Measurements from ENCODE around the gene IRF8. TPM values are rescaled to one million over a fixed set of nuclear protein-coding genes. Genes with fewer than 3 reads are reported as not detected.
"Not testable (repeated sequence)": the region's sequence is repeated elsewhere in the genome, so short reads cannot be mapped to it uniquely, and the experiment has no call there.

The IRF8 gene
- total RNA-seq, 1 donor from 2014 or later, result 19.8 TPM

- no peaks in the 10 kb centered on the region for H3K36me3 ChIP-seq (ENCODE audit: control insufficient read depth in 3 of 3, insufficient read depth in 3 of 3, low read length in 3 of 3)
- H3K27me3 ChIP-seq (ENCODE audit: control insufficient read depth in 3 of 3, insufficient read depth in 3 of 3, low read length in 3 of 3), result peaks cover 10 to 31% (median 13%) of the 10 kb centered on the region in 3 donors
- peaks cover 0 to 4% (median 3%) of the 10 kb centered on the region in 3 donors for H3K4me1 ChIP-seq (ENCODE audit: control insufficient read depth in 3 of 3, insufficient read depth in 3 of 3, low read length in 3 of 3)
- H3K27ac ChIP-seq (ENCODE audit: low read depth, low read length), result no peak overlapping the region
- H3K9ac ChIP-seq (ENCODE audit: low read depth in 1 of 3, low read length in 3 of 3), result no peak overlapping the region
- no peak overlapping the region for H3K4me3 ChIP-seq (ENCODE audit: low read length in 3 of 3)
- peaks cover 0 to 7% (median 0%) of the 10 kb centered on the region in 3 donors for H3K9me3 ChIP-seq (ENCODE audit: control insufficient read depth in 3 of 3, low read length in 3 of 3)
These were observed 41.6 kb upstream of the IRF8 start for GRCh38 chr16:85857406-85857805.

GRCh38 chr16:85858571-85858970, 40.4 kb upstream of the IRF8 start:
- not testable (repeated sequence) for H3K27ac ChIP-seq (ENCODE audit: low read depth, low read length); H3K4me1 ChIP-seq (ENCODE audit: control insufficient read depth in 3 of 3, insufficient read depth in 3 of 3, low read length in 3 of 3); H3K36me3 ChIP-seq (ENCODE audit: control insufficient read depth in 3 of 3, insufficient read depth in 3 of 3, low read length in 3 of 3); H3K4me3 ChIP-seq (ENCODE audit: low read length in 3 of 3); H3K9me3 ChIP-seq (ENCODE audit: control insufficient read depth in 3 of 3, low read length in 3 of 3); H3K9ac ChIP-seq (ENCODE audit: low read depth in 1 of 3, low read length in 3 of 3)
- H3K27me3 ChIP-seq (ENCODE audit: control insufficient read depth in 3 of 3, insufficient read depth in 3 of 3, low read length in 3 of 3), result peaks cover 10 to 35% (median 13%) of the 10 kb centered on the region in 3 donors

GRCh38 chr16:85858984-85859817, 39.8 kb upstream of the IRF8 start:
- Histone ChIP-seq H3K9ac (ENCODE audit: low read depth in 1 of 3, low read length in 3 of 3) (no peak overlapping the region), H3K9me3 (ENCODE audit: control insufficient read depth in 3 of 3, low read length in 3 of 3) (peaks cover 0 to 7% (median 0%) of the 10 kb centered on the region in 3 donors), H3K27ac (ENCODE audit: low read depth, low read length) (no peak overlapping the region), H3K4me3 (ENCODE audit: low read length in 3 of 3) (no peak overlapping the region), H3K36me3 (ENCODE audit: control insufficient read depth in 3 of 3, insufficient read depth in 3 of 3, low read length in 3 of 3) (no peaks in the 10 kb centered on the region), H3K4me1 (ENCODE audit: control insufficient read depth in 3 of 3, insufficient read depth in 3 of 3, low read length in 3 of 3) (peaks cover 0 to 9% (median 3%) of the 10 kb centered on the region in 3 donors), H3K27me3 (ENCODE audit: control insufficient read depth in 3 of 3, insufficient read depth in 3 of 3, low read length in 3 of 3) (peaks cover 10 to 32% (median 13%) of the 10 kb centered on the region in 3 donors)

GRCh38 chr16:85859818-85860125, 39.2 kb upstream of the IRF8 start:
- Histone ChIP-seq H3K9me3 (ENCODE audit: control insufficient read depth in 3 of 3, low read length in 3 of 3) (peaks cover 0 to 3% (median 0%) of the 10 kb centered on the region in 3 donors), H3K27me3 (ENCODE audit: control insufficient read depth in 3 of 3, insufficient read depth in 3 of 3, low read length in 3 of 3) (peaks cover 10 to 31% (median 13%) of the 10 kb centered on the region in 3 donors), H3K36me3 (ENCODE audit: control insufficient read depth in 3 of 3, insufficient read depth in 3 of 3, low read length in 3 of 3) (no peaks in the 10 kb centered on the region), H3K4me3 (ENCODE audit: low read length in 3 of 3) (no peak overlapping the region), H3K9ac (ENCODE audit: low read depth in 1 of 3, low read length in 3 of 3) (no peak overlapping the region), H3K4me1 (ENCODE audit: control insufficient read depth in 3 of 3, insufficient read depth in 3 of 3, low read length in 3 of 3) (peaks cover 0 to 9% (median 3%) of the 10 kb centered on the region in 3 donors), H3K27ac (ENCODE audit: low read depth, low read length) (no peak overlapping the region)

GRCh38 chr16:85860413-85861094, 38.4 kb upstream of the IRF8 start:
- Histone ChIP-seq H3K4me3 (ENCODE audit: low read length in 3 of 3) (no peak overlapping the region), H3K4me1 (ENCODE audit: control insufficient read depth in 3 of 3, insufficient read depth in 3 of 3, low read length in 3 of 3) (peaks cover 0 to 9% (median 3%) of the 10 kb centered on the region in 3 donors), H3K9me3 (ENCODE audit: control insufficient read depth in 3 of 3, low read length in 3 of 3) (no peaks in the 10 kb centered on the region), H3K27ac (ENCODE audit: low read depth, low read length) (no peak overlapping the region), H3K36me3 (ENCODE audit: control insufficient read depth in 3 of 3, insufficient read depth in 3 of 3, low read length in 3 of 3) (no peaks in the 10 kb centered on the region), H3K9ac (ENCODE audit: low read depth in 1 of 3, low read length in 3 of 3) (no peak overlapping the region), H3K27me3 (ENCODE audit: control insufficient read depth in 3 of 3, insufficient read depth in 3 of 3, low read length in 3 of 3) (peaks cover 10 to 31% (median 13%) of the 10 kb centered on the region in 3 donors)

GRCh38 chr16:85861095-85861825, 37.7 kb upstream of the IRF8 start:
- Histone ChIP-seq H3K4me1 (ENCODE audit: control insufficient read depth in 3 of 3, insufficient read depth in 3 of 3, low read length in 3 of 3) (peaks cover 0 to 9% (median 3%) of the 10 kb centered on the region in 3 donors), H3K4me3 (ENCODE audit: low read length in 3 of 3) (no peak overlapping the region), H3K36me3 (ENCODE audit: control insufficient read depth in 3 of 3, insufficient read depth in 3 of 3, low read length in 3 of 3) (no peaks in the 10 kb centered on the region), H3K9me3 (ENCODE audit: control insufficient read depth in 3 of 3, low read length in 3 of 3) (no peaks in the 10 kb centered on the region), H3K27me3 (ENCODE audit: control insufficient read depth in 3 of 3, insufficient read depth in 3 of 3, low read length in 3 of 3) (peaks cover 6 to 31% (median 13%) of the 10 kb centered on the region in 3 donors), H3K27ac (ENCODE audit: low read depth, low read length) (no peak overlapping the region), H3K9ac (ENCODE audit: low read depth in 1 of 3, low read length in 3 of 3) (no peak overlapping the region)

GRCh38 chr16:85862476-85863383, 36.2 kb upstream of the IRF8 start:
- Histone ChIP-seq H3K9me3 (ENCODE audit: control insufficient read depth in 3 of 3, low read length in 3 of 3) (peaks cover 0 to 2% (median 0%) of the 10 kb centered on the region in 3 donors), H3K27me3 (ENCODE audit: control insufficient read depth in 3 of 3, insufficient read depth in 3 of 3, low read length in 3 of 3) (peaks cover 3 to 25% (median 16%) of the 10 kb centered on the region in 3 donors)

GRCh38 chr16:85863384-85863774, 35.6 kb upstream of the IRF8 start:
- Histone ChIP-seq H3K36me3 (ENCODE audit: control insufficient read depth in 3 of 3, insufficient read depth in 3 of 3, low read length in 3 of 3) (no peaks in the 10 kb centered on the region), H3K27ac (ENCODE audit: low read depth, low read length) (no peak overlapping the region), H3K4me1 (ENCODE audit: control insufficient read depth in 3 of 3, insufficient read depth in 3 of 3, low read length in 3 of 3) (peaks cover 0 to 9% (median 3%) of the 10 kb centered on the region in 3 donors), H3K9ac (ENCODE audit: low read depth in 1 of 3, low read length in 3 of 3) (no peak overlapping the region), H3K4me3 (ENCODE audit: low read length in 3 of 3) (no peak overlapping the region), H3K9me3 (ENCODE audit: control insufficient read depth in 3 of 3, low read length in 3 of 3) (peaks cover 0 to 5% (median 0%) of the 10 kb centered on the region in 3 donors), H3K27me3 (ENCODE audit: control insufficient read depth in 3 of 3, insufficient read depth in 3 of 3, low read length in 3 of 3) (peaks cover 3 to 23% (median 17%) of the 10 kb centered on the region in 3 donors)

More at GRCh38 chr16:85862476-85863383, 36.2 kb upstream of the IRF8 start:
- no peak overlapping the region for H3K4me3 ChIP-seq (ENCODE audit: low read length in 3 of 3)
- H3K4me1 ChIP-seq (ENCODE audit: control insufficient read depth in 3 of 3, insufficient read depth in 3 of 3, low read length in 3 of 3), result peaks cover 0 to 9% (median 3%) of the 10 kb centered on the region in 3 donors
- H3K36me3 ChIP-seq (ENCODE audit: control insufficient read depth in 3 of 3, insufficient read depth in 3 of 3, low read length in 3 of 3), result no peaks in the 10 kb centered on the region
- no peak overlapping the region for H3K27ac ChIP-seq (ENCODE audit: low read depth, low read length)
- H3K9ac ChIP-seq (ENCODE audit: low read depth in 1 of 3, low read length in 3 of 3), result no peak overlapping the region

GRCh38 chr16:85864965-85865364, 34.0 kb upstream of the IRF8 start:
- Histone ChIP-seq H3K9me3 (ENCODE audit: control insufficient read depth in 3 of 3, low read length in 3 of 3) (peaks cover 0 to 6% (median 0%) of the 10 kb centered on the region in 3 donors), H3K27ac (ENCODE audit: low read depth, low read length) (no peak overlapping the region), H3K4me3 (ENCODE audit: low read length in 3 of 3) (no peak overlapping the region)

More at GRCh38 chr16:85864965-85865364, 34.0 kb upstream of the IRF8 start:
- H3K4me1 ChIP-seq (ENCODE audit: control insufficient read depth in 3 of 3, insufficient read depth in 3 of 3, low read length in 3 of 3), result peaks cover 0 to 9% (median 1%) of the 10 kb centered on the region in 3 donors
- H3K27me3 ChIP-seq (ENCODE audit: control insufficient read depth in 3 of 3, insufficient read depth in 3 of 3, low read length in 3 of 3), result peaks cover 0 to 12% (median 9%) of the 10 kb centered on the region in 3 donors
- no peaks in the 10 kb centered on the region for H3K36me3 ChIP-seq (ENCODE audit: control insufficient read depth in 3 of 3, insufficient read depth in 3 of 3, low read length in 3 of 3)
- H3K9ac ChIP-seq (ENCODE audit: low read depth in 1 of 3, low read length in 3 of 3), result no peak overlapping the region
